HK-2 (cell line): ENCODE measurements around the gene FANCI.

Source experiments
- DNase-seq: peaks from one replicate; pipeline ENCODE4 v3.0.0-alpha.2; 2018; ENCODE audit not compliant: unreplicated experiment

The FANCI gene

DNA sequence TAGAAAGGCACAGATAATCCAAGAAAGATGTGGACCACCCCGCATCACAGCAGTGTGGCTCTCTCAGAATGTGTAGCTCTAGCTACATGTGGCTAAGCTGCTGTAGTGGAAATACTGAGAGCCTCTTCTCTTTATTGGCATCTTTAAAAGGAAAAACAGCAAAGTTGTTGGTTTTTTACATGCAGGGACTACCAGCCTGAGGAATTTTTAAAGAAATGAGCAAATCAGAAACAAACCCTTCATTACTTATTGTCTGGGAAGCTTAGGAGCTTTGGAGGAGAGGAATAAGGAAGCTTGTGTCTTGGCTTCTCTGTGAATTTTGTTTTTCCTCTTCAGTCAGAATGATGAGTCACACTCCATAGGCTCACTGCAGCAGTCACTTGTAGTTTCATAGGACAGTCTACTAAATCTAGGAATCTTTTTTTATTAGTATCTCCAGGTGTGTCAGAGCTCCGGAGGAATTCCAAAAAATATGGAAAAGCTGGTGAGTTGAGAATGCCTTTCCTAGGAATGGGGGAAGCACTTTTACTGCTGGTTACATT is 63.3 kb downstream of the FANCI start:
- DNase-seq: no peak

DNA sequence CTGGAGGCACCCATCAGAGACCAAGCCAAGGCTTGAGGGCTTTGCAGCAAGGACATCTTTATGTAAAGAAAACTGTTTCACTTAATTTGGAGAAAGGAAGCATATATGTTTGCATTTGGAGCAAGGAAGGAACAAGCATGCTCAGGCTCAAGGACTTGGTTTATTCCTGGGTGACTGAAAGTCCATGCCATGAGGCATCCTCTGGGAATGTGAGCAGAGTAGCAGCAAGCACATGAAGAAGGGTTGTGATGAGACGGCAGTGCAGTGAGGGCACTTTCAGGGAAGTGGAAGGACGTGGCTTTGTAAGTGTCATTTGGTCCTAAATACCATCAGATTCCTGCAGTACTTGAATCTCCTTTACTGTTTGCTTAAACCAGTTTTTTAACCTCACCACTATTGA is 64.0 kb downstream of the FANCI start:
- no peak for DNase-seq

DNA sequence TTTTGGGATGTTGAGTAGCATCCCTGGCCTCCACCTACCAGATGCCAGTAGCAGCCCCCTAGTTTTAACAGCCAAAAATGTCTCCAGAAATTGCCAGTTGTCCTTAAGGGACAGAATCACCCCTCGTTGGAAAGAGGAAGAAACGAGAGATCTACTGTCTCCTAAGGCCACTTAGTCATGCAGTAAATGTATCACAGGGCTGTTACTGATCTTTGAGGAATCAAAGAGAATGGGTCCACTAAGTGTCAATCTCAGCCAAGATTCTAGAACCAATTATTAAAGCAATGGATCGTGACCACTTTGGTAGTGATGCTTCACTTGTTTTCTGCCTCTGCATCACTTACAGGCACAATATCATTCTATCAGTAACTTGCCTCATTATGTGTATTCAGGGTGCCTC is 64.5 kb downstream of the FANCI start:
- DNase-seq: no peak

DNA sequence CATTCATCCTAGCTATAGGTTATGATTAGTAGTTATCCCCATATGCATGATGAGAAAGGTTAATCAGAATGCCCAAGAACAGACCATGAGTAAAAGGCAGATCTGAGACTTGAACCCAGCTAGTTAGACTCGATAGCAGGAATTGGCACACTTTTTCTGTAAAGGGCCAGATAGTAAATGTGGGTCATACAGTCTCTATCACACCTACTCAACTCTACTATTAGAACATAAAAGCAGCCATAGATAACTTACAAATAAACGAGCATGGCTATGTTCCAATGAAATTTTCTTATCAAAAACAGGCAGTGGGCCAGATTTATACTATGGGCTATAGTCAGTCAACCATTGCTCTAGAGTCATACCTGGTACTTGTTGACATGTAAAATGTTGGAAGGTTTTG is 66.2 kb downstream of the FANCI start:
- DNase-seq: no peak

DNA sequence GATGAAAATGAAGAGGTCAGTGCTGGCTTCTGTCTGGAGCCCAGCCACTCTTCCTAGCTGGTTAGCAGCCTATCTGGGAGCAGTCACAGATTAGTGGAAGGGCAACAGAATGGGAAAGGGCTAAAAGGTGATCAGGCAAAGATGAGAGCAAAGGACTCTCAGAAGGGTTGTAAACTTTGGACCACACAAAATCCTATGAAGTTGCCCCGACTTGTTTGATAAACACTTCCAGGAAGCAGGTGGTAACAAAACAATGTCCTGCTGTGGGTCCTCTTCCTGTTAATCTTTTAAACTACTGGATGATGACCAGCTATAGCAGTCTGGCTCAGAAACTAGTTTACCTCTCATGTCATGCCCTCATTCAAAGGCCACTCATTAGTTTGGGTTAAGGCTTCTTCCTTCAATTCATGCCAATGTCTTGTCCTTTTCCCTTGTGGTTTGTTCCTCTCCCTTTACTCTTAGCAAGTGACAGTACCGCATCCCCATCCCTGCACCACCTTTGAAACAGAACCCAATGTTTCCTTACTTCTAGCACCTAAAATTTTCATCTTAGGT is 71.7 kb downstream of the FANCI start:
- no peak for DNase-seq

DNA sequence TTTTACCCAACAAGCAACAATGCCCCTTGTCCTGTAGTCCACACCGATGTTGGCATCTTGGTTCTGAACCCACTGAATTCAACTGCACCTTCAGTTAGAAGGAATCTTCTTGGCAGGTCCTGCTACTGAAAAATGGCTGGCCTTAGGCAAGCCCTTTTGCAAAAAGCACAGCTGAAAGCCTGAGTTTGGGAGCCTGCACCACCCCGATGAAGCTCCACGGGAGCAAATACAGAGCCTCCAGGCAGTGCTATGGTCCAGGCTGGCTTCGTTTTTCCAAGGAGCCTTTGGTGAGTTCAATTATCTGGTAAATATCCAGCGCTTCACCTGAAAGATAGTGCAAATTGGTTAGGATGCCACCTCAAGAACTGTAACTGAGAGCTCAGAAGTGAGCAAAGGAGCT is 72.7 kb downstream of the FANCI start:
- no peak for DNase-seq

GRCh38 chr15:89317186-89317720 is 73.5 kb downstream of the FANCI start:
- DNase-seq: no peak

GRCh38 chr15:89319678-89320077 is 75.9 kb downstream of the FANCI start:
- no peak for DNase-seq

DNA sequence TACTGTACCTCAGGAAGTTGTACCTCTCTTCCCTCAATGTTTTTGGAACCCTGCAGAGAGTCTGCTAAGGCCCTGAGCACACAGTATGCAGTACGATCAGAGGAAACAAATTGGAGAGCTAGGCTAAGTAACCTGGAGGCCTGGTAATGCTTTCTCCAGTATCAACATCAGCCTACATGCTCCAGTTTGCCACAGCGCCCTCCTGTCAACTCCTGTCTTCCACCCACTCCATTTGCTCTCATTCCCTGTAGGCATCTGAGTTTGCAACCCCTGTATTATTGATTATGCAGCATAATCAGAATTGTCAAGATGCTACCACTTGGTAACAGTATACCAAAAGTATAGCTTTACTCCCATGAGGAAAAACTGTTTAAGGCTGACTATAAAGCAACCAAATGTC is 76.4 kb downstream of the FANCI start:
- DNase-seq: no peak

DNA sequence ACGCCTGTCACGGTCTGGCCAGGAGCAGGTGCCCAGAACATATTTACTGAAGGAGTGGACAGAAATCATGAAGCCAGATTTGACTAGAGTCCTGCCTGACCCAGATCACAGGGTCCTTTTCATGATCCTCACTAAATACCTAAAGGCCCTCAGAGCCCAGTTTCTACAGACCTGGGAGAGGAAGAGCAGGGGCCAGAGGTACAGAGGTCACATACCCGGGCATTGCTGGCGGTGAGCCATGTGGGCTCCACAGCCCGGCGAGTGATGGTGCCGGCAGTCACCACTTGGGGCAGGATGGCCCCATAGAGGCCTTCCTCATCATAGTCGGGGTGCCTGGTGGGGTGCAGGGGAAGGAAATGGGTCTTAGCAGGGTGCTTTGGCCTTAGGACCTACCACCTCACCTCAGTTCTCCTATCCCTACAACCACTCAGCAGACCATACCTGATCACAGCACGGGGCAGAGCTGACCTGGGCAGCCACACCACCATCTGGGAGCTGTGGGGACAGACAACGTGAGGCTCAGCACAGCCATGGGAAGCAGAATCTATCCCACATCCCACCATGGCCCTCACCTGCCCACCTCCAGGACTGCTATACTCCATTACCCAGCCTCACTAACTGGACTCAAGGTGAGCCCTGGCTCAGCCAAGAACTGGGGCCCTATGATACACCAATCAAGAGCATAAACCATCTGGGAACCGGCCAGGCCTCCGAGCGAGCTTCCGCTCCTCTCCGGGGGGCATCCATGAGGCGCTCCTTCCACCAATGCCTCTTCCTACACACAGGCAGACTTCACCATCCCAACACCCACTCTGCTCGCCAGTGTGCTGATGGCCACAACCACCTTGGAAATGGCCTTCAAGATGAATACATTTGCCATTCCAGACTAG is 78.0 kb downstream of the FANCI start:
- no peak for DNase-seq

DNA sequence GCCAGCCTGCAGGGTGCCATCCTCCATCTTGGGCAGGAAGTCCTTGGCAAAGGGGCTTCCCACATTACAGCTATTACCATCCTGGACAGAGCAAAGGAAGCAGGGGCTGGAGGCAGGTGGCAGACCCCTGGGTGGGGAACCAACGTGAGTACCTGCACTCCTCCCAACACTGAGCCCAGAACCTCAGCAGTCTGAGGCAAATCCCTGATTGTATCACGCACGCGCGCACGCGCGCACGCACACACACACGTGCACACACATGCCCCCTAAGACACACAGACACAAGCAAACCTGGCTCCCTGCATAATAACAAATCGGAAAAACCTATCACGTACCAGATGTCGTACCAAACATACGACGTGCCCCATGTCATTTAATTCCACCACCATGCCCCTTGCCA is 79.0 kb downstream of the FANCI start:
- DNase-seq: no peak

- DNase-seq: no peak
Measured at GRCh38 chr15:89323825-89324224, 80.0 kb downstream of the FANCI start.

- no peak for DNase-seq
Measured at GRCh38 chr15:89325039-89325803, 81.4 kb downstream of the FANCI start.

- no peak for DNase-seq
Measured at GRCh38 chr15:89326316-89326715, 82.5 kb downstream of the FANCI start.

GRCh38 chr15:89327113-89327512 is 83.3 kb downstream of the FANCI start:
- DNase-seq: no peak

DNA sequence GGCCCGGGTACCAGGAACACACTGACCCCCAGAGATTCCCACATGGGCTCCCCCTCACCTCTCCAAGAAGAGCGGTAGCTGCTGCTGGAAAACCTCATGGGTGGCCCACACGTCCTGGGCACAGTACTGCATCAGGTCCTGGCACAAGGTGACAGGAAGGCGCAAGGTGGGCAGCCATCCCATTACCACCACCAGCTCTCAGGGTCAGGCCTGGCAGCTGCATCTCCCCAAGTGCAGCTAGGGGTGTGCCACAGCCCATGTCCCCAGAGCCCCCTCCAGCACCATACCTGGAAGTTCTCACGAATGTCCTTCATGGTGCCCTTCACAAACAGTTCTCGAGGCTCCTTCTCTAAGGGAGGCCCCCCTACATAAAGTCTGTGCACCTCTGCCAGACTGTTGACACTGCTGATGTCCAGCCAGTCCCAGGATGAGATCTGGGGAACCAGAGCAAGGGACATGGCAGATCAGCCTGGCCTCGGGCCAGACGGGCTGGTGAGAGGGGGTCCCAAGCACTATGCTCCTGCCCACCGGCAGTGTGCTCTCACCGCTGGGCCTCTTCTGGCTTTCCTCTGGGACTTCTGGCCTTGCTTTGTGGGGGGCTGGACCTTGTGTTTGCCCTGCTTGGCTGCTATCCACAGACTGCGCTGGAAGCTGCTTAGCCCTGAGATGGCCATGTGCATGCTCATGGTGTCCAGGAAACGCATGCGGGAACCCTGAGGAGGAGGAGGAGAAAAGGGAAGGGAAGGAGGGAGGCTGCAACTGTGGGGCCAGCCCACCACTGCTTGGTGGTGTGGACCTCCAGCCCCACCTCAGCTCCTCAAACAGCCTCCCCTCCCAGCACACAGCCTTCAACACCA is 84.8 kb downstream of the FANCI start:
- DNase-seq: no peak

DNA sequence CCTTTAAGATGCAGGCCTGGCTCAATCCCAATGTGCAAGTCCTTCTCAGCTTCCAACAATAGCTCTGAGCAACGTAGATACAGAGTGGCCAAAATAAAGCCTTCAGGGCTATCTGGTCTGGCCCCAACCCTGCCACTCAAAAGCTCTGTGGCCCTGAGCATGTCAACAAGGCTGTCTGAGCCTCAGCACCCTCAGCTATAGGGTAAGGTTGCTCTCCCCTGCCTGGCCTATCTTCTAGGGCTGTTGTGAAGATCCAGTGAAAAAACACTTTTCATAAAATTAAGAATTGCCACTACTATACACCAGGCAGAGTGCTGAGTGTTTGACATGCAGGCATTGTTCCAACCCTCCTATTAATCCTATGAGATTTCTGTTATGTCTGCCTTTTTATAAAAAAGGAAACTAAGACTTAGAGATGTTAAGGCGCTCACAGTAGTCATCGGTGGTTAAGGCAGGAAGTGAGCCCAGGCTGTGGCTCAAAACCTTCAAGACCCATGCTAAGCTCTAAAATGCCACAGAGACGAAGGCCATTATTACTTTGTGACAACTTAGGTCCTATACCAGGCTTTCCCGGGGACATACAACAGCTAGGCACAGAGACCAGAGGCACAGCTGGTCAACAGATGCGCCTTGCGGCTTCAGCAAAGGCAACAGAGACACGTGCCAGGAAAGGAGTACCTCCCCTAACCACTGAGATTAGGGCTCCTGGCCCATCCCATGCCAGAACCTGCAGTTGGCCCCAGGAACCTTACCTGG is 85.7 kb downstream of the FANCI start:
- DNase-seq: no peak

DNA sequence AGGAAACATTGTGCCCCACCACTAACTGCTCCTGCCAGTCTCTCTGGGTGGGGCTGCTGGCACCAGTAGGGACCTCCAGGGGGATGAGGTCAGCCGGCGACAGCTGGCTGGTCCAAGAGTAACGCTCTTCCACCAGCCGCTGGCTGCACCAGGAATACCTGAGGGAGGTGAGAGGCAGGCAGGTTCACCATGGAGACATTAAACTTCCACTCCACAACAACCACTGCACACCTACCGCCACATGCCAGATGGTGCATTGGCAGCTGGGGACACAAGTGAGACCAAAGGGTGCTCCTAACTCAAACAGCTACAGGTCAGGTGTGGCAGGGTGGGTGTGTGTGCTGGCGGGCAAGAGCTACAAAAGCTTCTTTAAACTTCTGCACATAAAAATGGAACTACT is 86.3 kb downstream of the FANCI start:
- no peak for DNase-seq

DNA sequence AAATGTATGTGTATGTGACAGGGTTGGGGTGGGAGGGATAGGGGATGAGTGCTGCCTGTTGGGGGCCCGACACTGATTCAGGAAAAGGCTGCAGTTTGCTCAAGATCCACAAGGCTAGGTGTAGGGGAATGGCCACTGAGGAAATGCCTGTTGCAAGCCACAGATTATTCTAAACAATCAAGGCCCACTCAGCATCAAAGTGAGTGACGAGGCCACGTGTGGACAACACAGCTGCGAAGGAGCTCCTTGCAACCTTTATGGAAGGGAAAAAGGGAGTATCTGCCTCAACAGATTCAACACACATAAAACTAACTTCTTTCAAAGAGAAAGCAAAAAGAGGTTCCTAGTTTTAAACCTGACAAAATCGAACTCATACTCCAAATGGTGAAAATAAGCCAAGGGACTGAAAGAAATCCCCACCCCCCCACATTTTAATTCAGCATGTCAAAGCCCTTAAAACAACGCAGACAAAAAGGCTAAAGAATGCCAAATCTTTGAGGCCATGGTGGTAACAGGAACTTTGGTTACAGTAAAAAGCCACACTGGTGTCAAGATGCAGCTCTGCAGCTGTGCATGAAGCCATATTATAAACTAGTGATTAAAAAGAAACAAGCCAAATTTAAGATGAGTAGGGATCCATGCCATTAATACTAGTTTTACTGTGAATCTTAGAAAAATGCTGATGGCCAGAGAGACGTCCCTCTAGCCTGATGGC is 87.3 kb downstream of the FANCI start:
- no peak for DNase-seq

GRCh38 chr15:89332446-89332845 is 88.7 kb downstream of the FANCI start:
- no peak for DNase-seq
